DMS153 (cell line): Measurements from ENCODE around the gene ITGA3.
A peak's percentile ranks its signal among the peaks of the same experiment; 100 is the strongest.

Experiments
- DNase-seq: peaks from one replicate; lab custom pipeline; 2025; lab: John Stamatoyannopoulos, UW

ITGA3 gene

GRCh38 chr17:50094753-50095619, 39.1 kb downstream of the ITGA3 start, which contains the start of gene PDK2:
TSS of gene PDK2 (plus strand) at chr17:50095351. CDS start at chr17:50095436, 85 bp downstream.
- DNase-seq = peak; percentile 90

GRCh38 chr17:50095626-50096037, 39.7 kb downstream of the ITGA3 start:
- no peak for DNase-seq

GRCh38 chr17:50096092-50096491, 40.2 kb downstream of the ITGA3 start:
- DNase-seq = no peak

GRCh38 chr17:50096758-50097157, 40.8 kb downstream of the ITGA3 start:
- DNase-seq = no peak

GRCh38 chr17:50097455-50097854, 41.5 kb downstream of the ITGA3 start:
- DNase-seq = no peak

GRCh38 chr17:50097926-50098325, 42.0 kb downstream of the ITGA3 start:
- no peak for DNase-seq

- DNase-seq = no peak
Observed at GRCh38 chr17:50098583-50098982, 42.7 kb downstream of the ITGA3 start.

GRCh38 chr17:50099003-50099402, 43.1 kb downstream of the ITGA3 start:
- DNase-seq = no peak

GRCh38 chr17:50100480-50100883, 44.6 kb downstream of the ITGA3 start:
- no peak for DNase-seq

- no peak for DNase-seq
Observed at GRCh38 chr17:50100921-50101345, 45.0 kb downstream of the ITGA3 start.

GRCh38 chr17:50101346-50102163, 45.6 kb downstream of the ITGA3 start:
- no peak for DNase-seq

GRCh38 chr17:50102164-50102991, 46.5 kb downstream of the ITGA3 start:
- no peak for DNase-seq

GRCh38 chr17:50103252-50103651, 47.3 kb downstream of the ITGA3 start:
- no peak for DNase-seq

GRCh38 chr17:50103941-50104340, 48.0 kb downstream of the ITGA3 start:
- no peak for DNase-seq

GRCh38 chr17:50105811-50106210, 49.9 kb downstream of the ITGA3 start:
- no peak for DNase-seq

GRCh38 chr17:50106393-50107131, 50.7 kb downstream of the ITGA3 start:
- DNase-seq = no peak

GRCh38 chr17:50107790-50108414, 52.0 kb downstream of the ITGA3 start:
- DNase-seq = no peak

- DNase-seq = no peak
Observed at GRCh38 chr17:50108556-50108955, 52.6 kb downstream of the ITGA3 start.

- no peak for DNase-seq
Observed at GRCh38 chr17:50109207-50109606, 53.3 kb downstream of the ITGA3 start.

- DNase-seq = no peak
Observed at GRCh38 chr17:50109785-50110184, 53.9 kb downstream of the ITGA3 start.
